T-cell (primary cell): ENCODE measurements around the gene MICAL2. TPM values are rescaled to one million over a fixed set of nuclear protein-coding genes. Genes with fewer than 3 reads are reported as not detected.

Experiments
- ATAC-seq, 4 experiments: fragments of 200-7000 bp in 3 of 4; fragments of 150-1000 bp in 1 of 4; cut with Tn5 transposase; replicated peaks in 1 of 4; 1 replicate in 3 of 4; 2 replicates in 1 of 4; pipeline ENCODE4 v1.10.0; 2021; ENCODE audit warnings: moderate library complexity in 3 of 4, mild to moderate bottlenecking in 2 of 4, moderate number of reproducible peaks in 1 of 4
- CTCF ChIA-PET, 2 donors: fragments of 300-600 bp; sonication (Branson Sonifier 250); formaldehyde crosslinking; loops; one replicate each; lab custom pipeline; 2022; ENCODE audit warnings: antibody characterized with exemption in 2 of 2; lab: Charles Lee
- POLR2A ChIA-PET, 2 donors: fragments of 300-600 bp; sonication (Branson Sonifier 250); formaldehyde crosslinking; loops; one replicate each; lab custom pipeline; 2022; ENCODE audit warnings: antibody characterized with exemption in 2 of 2; lab: Charles Lee
- DNase-seq, 35 experiments: peaks; one replicate each; pipeline versions ENCODE4 v3.0.0 to v3.0.0-alpha.2; 2013 to 2023
- H3K27ac ChIP-seq: one replicate; pipeline ENCODE4 v1.5.1; 2013; ENCODE audit warnings: low read length
- H3K27me3 ChIP-seq, 2 experiments: replicated peaks in 1 of 2; 1 replicate in 1 of 2; 2 replicates in 1 of 2; pipeline versions ENCODE4 v1.6.1 to v1.7.0; 2013; ENCODE audit warnings: low read length in 1 of 2, mixed read lengths in 1 of 2; ENCODE audit not compliant: control insufficient read depth in 2 of 2, insufficient read depth in 2 of 2; ENCODE audit errors: extremely low read depth in 1 of 2
- H3K36me3 ChIP-seq, 2 donors: 1 replicate in 1 of 2; 2 replicates in 1 of 2; pipeline versions ENCODE4 v1.6.1 to v1.7.0; 2013; ENCODE audit warnings: low read length in 1 of 2; ENCODE audit not compliant: control insufficient read depth in 2 of 2, insufficient read depth in 1 of 2; ENCODE audit errors: extremely low read depth in 1 of 2
- H3K4me1 ChIP-seq, 2 experiments: 1 replicate in 1 of 2; 2 replicates in 1 of 2; pipeline versions ENCODE4 v1.6.1 to v1.7.0; 2013; ENCODE audit warnings: low read length in 2 of 2, mixed read lengths in 1 of 2; ENCODE audit not compliant: insufficient read depth in 2 of 2, control insufficient read depth in 1 of 2; ENCODE audit errors: extremely low read depth in 1 of 2
- H3K4me3 ChIP-seq, 2 donors: 1 replicate in 1 of 2; 2 replicates in 1 of 2; pipeline versions ENCODE4 v1.5.1 to v1.7.0; 2013; ENCODE audit warnings: mild to moderate bottlenecking in 2 of 2, low read length in 1 of 2, moderate library complexity in 1 of 2; ENCODE audit not compliant: control insufficient read depth in 1 of 2; ENCODE audit errors: extremely low read depth in 1 of 2
- H3K9me3 ChIP-seq: 2 replicates; pipeline ENCODE4 v1.7.0; 2013
- H3K27ac Mint-ChIP-seq, 2 donors: one replicate each; pipeline ENCODE4 v1.8.0; 2020 to 2021; ENCODE audit warnings: mild to moderate bottlenecking in 2 of 2, mixed read lengths in 2 of 2
- H3K27me3 Mint-ChIP-seq, 2 donors: one replicate each; pipeline ENCODE4 v1.8.0; 2021 to 2022; ENCODE audit warnings: mixed read lengths in 2 of 2
- H3K36me3 Mint-ChIP-seq: one replicate; pipeline ENCODE4 v1.8.0; 2021; ENCODE audit warnings: mixed read lengths
- H3K4me1 Mint-ChIP-seq, 3 donors: one replicate each; pipeline ENCODE4 v1.8.0; 2020 to 2022; ENCODE audit warnings: mixed read lengths in 3 of 3, mild to moderate bottlenecking in 1 of 3
- H3K4me3 Mint-ChIP-seq, 3 donors: one replicate each; pipeline ENCODE4 v1.8.0; 2020 to 2022; ENCODE audit warnings: mild to moderate bottlenecking in 3 of 3, mixed read lengths in 3 of 3, moderate library complexity in 3 of 3
- H3K9me3 Mint-ChIP-seq, 3 donors: one replicate each; pipeline ENCODE4 v1.8.0; 2020 to 2022; ENCODE audit warnings: mixed read lengths in 3 of 3
- WGBS: methylation state at CpG from one replicate; pipeline ENCODE4 v1.1.5; 2013; ENCODE audit warnings: missing lambda C conversion rate; ENCODE audit not compliant: insufficient coverage; 5-methylcytosine and 5-hydroxymethylcytosine counted together
- total RNA-seq, 35 experiments: library from RNA in 6 of 35; stranded (reverse) in 6 of 35; fragments of 120-200 nt in 1 of 35; gene quantifications; one replicate each; pipeline versions ENCODE4 v1.2.1 to v1.2.4 and lab custom pipeline; 2013 to 2026

The MICAL2 gene
- total RNA-seq, 5 donors from 2014 or later (not counting 1 experiment from before 2014, with no cell fraction given), result 13.7 to 38.7 (median 22.9) TPM

GRCh38 chr11:12123799-12124198, 13.4 kb downstream of the MICAL2 start:
- H3K27me3 Mint-ChIP-seq, result no peaks in the 10 kb centered on the region
- Histone ChIP-seq H3K27me3 (peaks cover 0 to 3% of the 10 kb centered on the region in 2 experiments), H3K9me3 (no peaks in the 10 kb centered on the region), H3K4me3 (no peak overlapping the region), H3K27ac (no peak overlapping the region), H3K36me3 (no peaks in the 10 kb centered on the region), H3K4me1 (peaks cover 15 to 17% of the 10 kb centered on the region in 2 experiments)
- no peak overlapping the region for H3K4me3 Mint-ChIP-seq
- 71% methylated on average over 1 of the region's 3 CpGs for WGBS
- no peak overlapping the region for H3K27ac Mint-ChIP-seq
- H3K4me1 Mint-ChIP-seq, result peaks cover 22 to 29% (median 27%) of the 10 kb centered on the region in 3 donors
- no peaks in the 10 kb centered on the region for H3K36me3 Mint-ChIP-seq
- ATAC-seq (no peak), DNase-seq (no peak)
- ChIA-PET POLR2A (no interaction called here), CTCF (interaction anchor here in 1 of 2 donors (0.5 kb wide), 1 partner anchor 16 kb away, joined by 8 read pairs; no protein-coding TSS in a partner anchor)
- no peaks in the 10 kb centered on the region for H3K9me3 Mint-ChIP-seq

GRCh38 chr11:12124306-12124705, 13.9 kb downstream of the MICAL2 start:
- Mint-ChIP-seq H3K27ac (no peak overlapping the region), H3K9me3 (no peaks in the 10 kb centered on the region), H3K36me3 (no peaks in the 10 kb centered on the region), H3K4me3 (no peak overlapping the region), H3K27me3 (no peaks in the 10 kb centered on the region), H3K4me1 (peaks cover 20 to 25% (median 24%) of the 10 kb centered on the region in 3 donors)
- ChIA-PET POLR2A (no interaction called here), CTCF (interaction anchor here in 1 of 2 donors (0.5 to 0.6 kb wide), 2 partner anchors 16 to 35 kb away, joined by 3 to 8 read pairs; no protein-coding TSS in a partner anchor)
- DNase-seq, result no peak
- no peak for ATAC-seq
- H3K4me1 ChIP-seq, result peaks cover 15 to 17% of the 10 kb centered on the region in 2 experiments
- 86% methylated on average over 8 of the region's 9 CpGs for WGBS
- H3K27me3 ChIP-seq, result peaks cover 0 to 3% of the 10 kb centered on the region in 2 experiments
- no peak overlapping the region for H3K27ac ChIP-seq
- H3K4me3 ChIP-seq, result no peak overlapping the region
- no peaks in the 10 kb centered on the region for H3K9me3 ChIP-seq
- H3K36me3 ChIP-seq, result no peaks in the 10 kb centered on the region

GRCh38 chr11:12125609-12126149, 15.3 kb downstream of the MICAL2 start:
- POLR2A ChIA-PET, result interaction anchor here in 1 of 2 donors (0.7 kb wide), 1 partner anchor 18 kb away, joined by 5 read pairs; no protein-coding TSS in a partner anchor

GRCh38 chr11:12126344-12127019, 16.1 kb downstream of the MICAL2 start:
- H3K4me1 Mint-ChIP-seq, result peaks cover 15 to 18% (median 17%) of the 10 kb centered on the region in 3 donors
- no peak for ATAC-seq
- no peak overlapping the region for H3K27ac Mint-ChIP-seq
- no peak overlapping the region for H3K4me3 Mint-ChIP-seq
- H3K36me3 ChIP-seq, result no peaks in the 10 kb centered on the region
- H3K9me3 Mint-ChIP-seq, result no peaks in the 10 kb centered on the region
- H3K27me3 ChIP-seq, result no peaks in the 10 kb centered on the region
- H3K27ac ChIP-seq, result no peak overlapping the region
- no peak for DNase-seq
- H3K36me3 Mint-ChIP-seq, result no peaks in the 10 kb centered on the region
- ChIA-PET POLR2A (interaction anchor here in 1 of 2 donors (0.6 to 0.7 kb wide), 2 partner anchors 17 to 53 kb away, joined by 5 read pairs; no protein-coding TSS in a partner anchor), CTCF (interaction anchor here in 1 of 2 donors (0.7 kb wide), 1 partner anchor 67 kb away, joined by 4 read pairs; no protein-coding TSS in a partner anchor)
- peaks cover 14 to 15% of the 10 kb centered on the region in 2 experiments for H3K4me1 ChIP-seq
- H3K27me3 Mint-ChIP-seq, result no peaks in the 10 kb centered on the region
- no peak overlapping the region for H3K4me3 ChIP-seq
- 62% methylated on average over 3 of the region's 4 CpGs for WGBS
- H3K9me3 ChIP-seq, result no peaks in the 10 kb centered on the region

More at GRCh38 chr11:12125609-12126149, 15.3 kb downstream of the MICAL2 start:
- Histone ChIP-seq H3K4me1 (peaks cover 17 to 20% of the 10 kb centered on the region in 2 experiments), H3K36me3 (no peaks in the 10 kb centered on the region), H3K4me3 (no peak overlapping the region), H3K9me3 (no peaks in the 10 kb centered on the region), H3K27ac (no peak overlapping the region), H3K27me3 (no peaks in the 10 kb centered on the region)
- Mint-ChIP-seq H3K27ac (no peak overlapping the region), H3K36me3 (no peaks in the 10 kb centered on the region), H3K4me3 (no peak overlapping the region), H3K9me3 (no peaks in the 10 kb centered on the region), H3K4me1 (peaks cover 19 to 23% (median 20%) of the 10 kb centered on the region in 3 donors), H3K27me3 (no peaks in the 10 kb centered on the region)
- ATAC-seq (no peak), DNase-seq (no peak)
- CTCF ChIA-PET, result no interaction called here
- 100% methylated on average over 2 of the region's 4 CpGs for WGBS

GRCh38 chr11:12127206-12127898, 17.0 kb downstream of the MICAL2 start:
- no peak for ATAC-seq

GRCh38 chr11:12128301-12128751, 17.9 kb downstream of the MICAL2 start:
- ChIA-PET POLR2A (no interaction called here), CTCF (no interaction called here)
- Histone ChIP-seq H3K36me3 (no peaks in the 10 kb centered on the region), H3K4me3 (no peak overlapping the region), H3K4me1 (peaks cover 15 to 20% of the 10 kb centered on the region in 2 experiments), H3K27ac (no peak overlapping the region), H3K9me3 (no peaks in the 10 kb centered on the region), H3K27me3 (no peaks in the 10 kb centered on the region)
- no peaks in the 10 kb centered on the region for H3K27me3 Mint-ChIP-seq
- peaks cover 17 to 22% (median 20%) of the 10 kb centered on the region in 3 donors for H3K4me1 Mint-ChIP-seq
- no CpG with 5 or more reads among the region's 1 CpG for WGBS
- no peaks in the 10 kb centered on the region for H3K9me3 Mint-ChIP-seq
- H3K27ac Mint-ChIP-seq, result no peak overlapping the region
- DNase-seq (no peak), ATAC-seq (no peak)
- H3K36me3 Mint-ChIP-seq, result no peaks in the 10 kb centered on the region
- H3K4me3 Mint-ChIP-seq, result no peak overlapping the region

More at GRCh38 chr11:12127206-12127898, 17.0 kb downstream of the MICAL2 start:
- no peak for DNase-seq
- 93% methylated on average over 4 of the region's 4 CpGs for WGBS
- CTCF ChIA-PET, result interaction anchor here (0.6 to 0.7 kb wide), 2 partner anchors 66 to 576 kb away, joined by 3 to 4 read pairs; no protein-coding TSS in a partner anchor
- H3K9me3 Mint-ChIP-seq, result no peaks in the 10 kb centered on the region
- H3K4me1 Mint-ChIP-seq, result peaks cover 15 to 17% (median 16%) of the 10 kb centered on the region in 3 donors
- no peaks in the 10 kb centered on the region for H3K27me3 Mint-ChIP-seq
- POLR2A ChIA-PET, result interaction anchor here in 1 of 2 donors (0.6 kb wide), 1 partner anchor 52 kb away, joined by 5 read pairs; no protein-coding TSS in a partner anchor
- no peak overlapping the region for H3K27ac ChIP-seq
- H3K36me3 ChIP-seq, result no peaks in the 10 kb centered on the region
- no peak overlapping the region for H3K4me3 Mint-ChIP-seq
- no peak overlapping the region for H3K27ac Mint-ChIP-seq
- no peaks in the 10 kb centered on the region for H3K9me3 ChIP-seq
- no peaks in the 10 kb centered on the region for H3K27me3 ChIP-seq
- peaks cover 11 to 14% of the 10 kb centered on the region in 2 experiments for H3K4me1 ChIP-seq
- no peak overlapping the region for H3K4me3 ChIP-seq
- no peaks in the 10 kb centered on the region for H3K36me3 Mint-ChIP-seq
